ENCODE measurements around the gene GRIK3. TPM values are rescaled to one million over a fixed set of nuclear protein-coding genes. Genes with fewer than 3 reads are reported as not detected.

Gene GRIK3
- total and polyA plus RNA-seq, 4 donors, result 0.03 to 0.08 (median 0.05) TPM; not detected in 1

GRCh38 chr1:37040773-37041172, 6.5 kb upstream of the GRIK3 start:
- H3K27ac ChIP-seq (ENCODE audit: low read depth in 1 of 2, low read length in 2 of 2), result no peak overlapping the region
- no peaks in the 10 kb centered on the region for H3K9me3 ChIP-seq (ENCODE audit: control insufficient read depth in 4 of 4, low read length in 3 of 4)
- H3K36me3 ChIP-seq (ENCODE audit: control insufficient read depth in 4 of 4, insufficient read depth in 3 of 4, low read depth in 1 of 4, low read length in 3 of 4), result no peaks in the 10 kb centered on the region
- H3K9ac ChIP-seq (ENCODE audit: low read depth in 1 of 2, low read length in 2 of 2), result no peak overlapping the region
- 38% methylated on average over 4 of the region's 4 CpGs for WGBS
- peaks cover 0 to 19% (median 6%) of the 10 kb centered on the region in 4 donors for H3K27me3 ChIP-seq (ENCODE audit: control insufficient read depth in 4 of 4, insufficient read depth in 4 of 4, low read length in 3 of 4)
- H3K4me3 ChIP-seq (ENCODE audit: low read depth in 1 of 3, low read length in 3 of 3), result no peak overlapping the region
- TF ChIP-seq FOXA2 (IDR thresholded peaks at IDR 0.05), result no peak
- TF ChIP-seq, protein P1, sequence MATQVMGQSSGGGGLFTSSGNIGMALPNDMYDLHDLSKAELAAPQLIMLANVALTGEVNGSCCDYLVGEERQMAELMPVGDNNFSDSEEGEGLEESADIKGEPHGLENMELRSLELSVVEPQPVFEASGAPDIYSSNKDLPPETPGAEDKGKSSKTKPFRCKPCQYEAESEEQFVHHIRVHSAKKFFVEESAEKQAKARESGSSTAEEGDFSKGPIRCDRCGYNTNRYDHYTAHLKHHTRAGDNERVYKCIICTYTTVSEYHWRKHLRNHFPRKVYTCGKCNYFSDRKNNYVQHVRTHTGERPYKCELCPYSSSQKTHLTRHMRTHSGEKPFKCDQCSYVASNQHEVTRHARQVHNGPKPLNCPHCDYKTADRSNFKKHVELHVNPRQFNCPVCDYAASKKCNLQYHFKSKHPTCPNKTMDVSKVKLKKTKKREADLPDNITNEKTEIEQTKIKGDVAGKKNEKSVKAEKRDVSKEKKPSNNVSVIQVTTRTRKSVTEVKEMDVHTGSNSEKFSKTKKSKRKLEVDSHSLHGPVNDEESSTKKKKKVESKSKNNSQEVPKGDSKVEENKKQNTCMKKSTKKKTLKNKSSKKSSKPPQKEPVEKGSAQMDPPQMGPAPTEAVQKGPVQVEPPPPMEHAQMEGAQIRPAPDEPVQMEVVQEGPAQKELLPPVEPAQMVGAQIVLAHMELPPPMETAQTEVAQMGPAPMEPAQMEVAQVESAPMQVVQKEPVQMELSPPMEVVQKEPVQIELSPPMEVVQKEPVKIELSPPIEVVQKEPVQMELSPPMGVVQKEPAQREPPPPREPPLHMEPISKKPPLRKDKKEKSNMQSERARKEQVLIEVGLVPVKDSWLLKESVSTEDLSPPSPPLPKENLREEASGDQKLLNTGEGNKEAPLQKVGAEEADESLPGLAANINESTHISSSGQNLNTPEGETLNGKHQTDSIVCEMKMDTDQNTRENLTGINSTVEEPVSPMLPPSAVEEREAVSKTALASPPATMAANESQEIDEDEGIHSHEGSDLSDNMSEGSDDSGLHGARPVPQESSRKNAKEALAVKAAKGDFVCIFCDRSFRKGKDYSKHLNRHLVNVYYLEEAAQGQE (IDR thresholded peaks at IDR 0.05), result no peak
- TF ChIP-seq, protein P2, sequence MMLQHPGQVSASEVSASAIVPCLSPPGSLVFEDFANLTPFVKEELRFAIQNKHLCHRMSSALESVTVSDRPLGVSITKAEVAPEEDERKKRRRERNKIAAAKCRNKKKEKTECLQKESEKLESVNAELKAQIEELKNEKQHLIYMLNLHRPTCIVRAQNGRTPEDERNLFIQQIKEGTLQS (IDR thresholded peaks at IDR 0.05), result no peak
- TF ChIP-seq, protein P3, sequence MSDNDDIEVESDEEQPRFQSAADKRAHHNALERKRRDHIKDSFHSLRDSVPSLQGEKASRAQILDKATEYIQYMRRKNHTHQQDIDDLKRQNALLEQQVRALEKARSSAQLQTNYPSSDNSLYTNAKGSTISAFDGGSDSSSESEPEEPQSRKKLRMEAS (IDR thresholded peaks at IDR 0.05), result no peak
- no peak for TF ChIP-seq HNF4A (conservative IDR thresholded peaks at IDR 0.05)
- no peak for TF ChIP-seq FOXA1 (IDR thresholded peaks at IDR 0.05)
- TF ChIP-seq TAF1 (conservative IDR thresholded peaks at IDR 0.05), result no peak
- no peak for TF ChIP-seq GABPA (IDR thresholded peaks at IDR 0.05 in 1 of 2, conservative IDR thresholded peaks at IDR 0.05 in 1 of 2)
- TF ChIP-seq JUND (IDR thresholded peaks at IDR 0.05), result no peak
- TF ChIP-seq EGR1 (IDR thresholded peaks at IDR 0.05; ENCODE audit: low read depth in 2 of 2), result no peak
- no peak for TF ChIP-seq NR2F2 (IDR thresholded peaks at IDR 0.05)
- TF ChIP-seq, protein P4, sequence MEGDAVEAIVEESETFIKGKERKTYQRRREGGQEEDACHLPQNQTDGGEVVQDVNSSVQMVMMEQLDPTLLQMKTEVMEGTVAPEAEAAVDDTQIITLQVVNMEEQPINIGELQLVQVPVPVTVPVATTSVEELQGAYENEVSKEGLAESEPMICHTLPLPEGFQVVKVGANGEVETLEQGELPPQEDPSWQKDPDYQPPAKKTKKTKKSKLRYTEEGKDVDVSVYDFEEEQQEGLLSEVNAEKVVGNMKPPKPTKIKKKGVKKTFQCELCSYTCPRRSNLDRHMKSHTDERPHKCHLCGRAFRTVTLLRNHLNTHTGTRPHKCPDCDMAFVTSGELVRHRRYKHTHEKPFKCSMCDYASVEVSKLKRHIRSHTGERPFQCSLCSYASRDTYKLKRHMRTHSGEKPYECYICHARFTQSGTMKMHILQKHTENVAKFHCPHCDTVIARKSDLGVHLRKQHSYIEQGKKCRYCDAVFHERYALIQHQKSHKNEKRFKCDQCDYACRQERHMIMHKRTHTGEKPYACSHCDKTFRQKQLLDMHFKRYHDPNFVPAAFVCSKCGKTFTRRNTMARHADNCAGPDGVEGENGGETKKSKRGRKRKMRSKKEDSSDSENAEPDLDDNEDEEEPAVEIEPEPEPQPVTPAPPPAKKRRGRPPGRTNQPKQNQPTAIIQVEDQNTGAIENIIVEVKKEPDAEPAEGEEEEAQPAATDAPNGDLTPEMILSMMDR (IDR thresholded peaks at IDR 0.05; ENCODE audit: low read depth, low read length, missing input control), result no peak
- TF ChIP-seq, protein P5, sequence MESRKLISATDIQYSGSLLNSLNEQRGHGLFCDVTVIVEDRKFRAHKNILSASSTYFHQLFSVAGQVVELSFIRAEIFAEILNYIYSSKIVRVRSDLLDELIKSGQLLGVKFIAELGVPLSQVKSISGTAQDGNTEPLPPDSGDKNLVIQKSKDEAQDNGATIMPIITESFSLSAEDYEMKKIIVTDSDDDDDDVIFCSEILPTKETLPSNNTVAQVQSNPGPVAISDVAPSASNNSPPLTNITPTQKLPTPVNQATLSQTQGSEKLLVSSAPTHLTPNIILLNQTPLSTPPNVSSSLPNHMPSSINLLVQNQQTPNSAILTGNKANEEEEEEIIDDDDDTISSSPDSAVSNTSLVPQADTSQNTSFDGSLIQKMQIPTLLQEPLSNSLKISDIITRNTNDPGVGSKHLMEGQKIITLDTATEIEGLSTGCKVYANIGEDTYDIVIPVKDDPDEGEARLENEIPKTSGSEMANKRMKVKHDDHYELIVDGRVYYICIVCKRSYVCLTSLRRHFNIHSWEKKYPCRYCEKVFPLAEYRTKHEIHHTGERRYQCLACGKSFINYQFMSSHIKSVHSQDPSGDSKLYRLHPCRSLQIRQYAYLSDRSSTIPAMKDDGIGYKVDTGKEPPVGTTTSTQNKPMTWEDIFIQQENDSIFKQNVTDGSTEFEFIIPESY (IDR thresholded peaks at IDR 0.05), result no peak
- no peak for TF ChIP-seq RAD21 (IDR thresholded peaks at IDR 0.05)
- no peak for TF ChIP-seq SP1 (IDR thresholded peaks at IDR 0.05)
- TF ChIP-seq YY1 (IDR thresholded peaks at IDR 0.05), result no peak
- TF ChIP-seq RXRA (IDR thresholded peaks at IDR 0.05), result no peak
- TF ChIP-seq HNF4G (IDR thresholded peaks at IDR 0.05), result no peak
- DNase-seq (ENCODE audit: low spot score), result no peak
- peaks cover 0 to 3% (median 0%) of the 10 kb centered on the region in 4 donors for H3K4me1 ChIP-seq (ENCODE audit: control insufficient read depth in 4 of 4, insufficient read depth in 4 of 4, low read length in 3 of 4)

Data from liver (tissue), 9 donors.